Sigmoid colon (tissue), 4 donors: ENCODE data around the gene PROM2.

Experiments
- EP300 ChIP-seq, 4 donors: sonication (generic); formaldehyde crosslinking; IDR thresholded peaks; one replicate each; pipeline ENCODE4 v1.6.1; 2017; ENCODE audit warnings: antibody characterized with exemption in 4 of 4
- POLR2A ChIP-seq, 2 donors: fragments of 450-650 bp; IDR thresholded peaks; one replicate each; pipeline ENCODE4 v1.6.1; 2016; ENCODE audit warnings: antibody characterized with exemption in 2 of 2, mild to moderate bottlenecking in 2 of 2, moderate library complexity in 2 of 2
- POLR2AphosphoS5 ChIP-seq, 4 donors: sonication (generic); formaldehyde crosslinking; IDR thresholded peaks; one replicate each; pipeline ENCODE4 v1.6.1; 2017; ENCODE audit warnings: antibody characterized with exemption in 4 of 4
- TF ChIP-seq, protein P1 (sequence below), 4 experiments: fragments of 450-650 bp in 3 of 4; fragments of 200-600 bp in 1 of 4; IDR thresholded peaks; one replicate each; pipeline ENCODE4 v1.5.1; 2016 to 2019; ENCODE audit warnings: antibody characterized with exemption in 4 of 4, mild to moderate bottlenecking in 3 of 4, moderate library complexity in 2 of 4

DNA sequence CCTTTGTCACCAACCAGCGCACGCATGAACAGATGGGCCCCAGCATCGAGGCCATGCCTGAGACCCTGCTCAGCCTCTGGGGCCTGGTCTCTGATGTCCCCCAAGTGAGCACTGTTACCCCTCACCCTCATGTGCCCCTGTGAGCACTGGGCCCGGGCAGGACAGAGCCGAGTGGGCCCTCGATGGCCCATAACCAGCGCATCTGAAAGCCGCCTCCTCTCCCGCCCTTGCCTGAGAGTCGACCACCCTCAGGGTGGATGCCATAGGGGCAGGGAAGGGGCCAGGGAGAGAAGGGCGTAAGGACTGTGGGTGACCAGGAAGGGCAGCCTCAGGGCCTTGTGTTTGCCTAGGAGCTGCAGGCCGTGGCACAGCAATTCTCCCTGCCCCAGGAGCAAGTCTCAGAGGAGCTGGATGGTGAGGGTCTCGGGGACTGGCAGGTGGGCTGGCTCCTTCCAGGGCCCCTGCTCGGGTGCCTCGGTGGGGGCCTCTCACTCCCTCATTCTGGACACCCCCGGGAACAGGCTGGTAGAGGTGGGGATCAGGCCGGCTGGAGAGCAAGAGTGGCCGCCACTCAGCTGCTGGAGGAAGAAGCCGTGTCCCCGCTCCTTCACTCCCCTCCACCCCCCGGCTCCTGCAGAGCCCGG is 2.1 kb downstream of the PROM2 start:
- TF ChIP-seq EP300 (IDR thresholded peaks at IDR 0.05) (no peak), POLR2A (IDR thresholded peaks at IDR 0.05) (no peak), POLR2AphosphoS5 (IDR thresholded peaks at IDR 0.05) (no peak)
- TF ChIP-seq, protein P1, sequence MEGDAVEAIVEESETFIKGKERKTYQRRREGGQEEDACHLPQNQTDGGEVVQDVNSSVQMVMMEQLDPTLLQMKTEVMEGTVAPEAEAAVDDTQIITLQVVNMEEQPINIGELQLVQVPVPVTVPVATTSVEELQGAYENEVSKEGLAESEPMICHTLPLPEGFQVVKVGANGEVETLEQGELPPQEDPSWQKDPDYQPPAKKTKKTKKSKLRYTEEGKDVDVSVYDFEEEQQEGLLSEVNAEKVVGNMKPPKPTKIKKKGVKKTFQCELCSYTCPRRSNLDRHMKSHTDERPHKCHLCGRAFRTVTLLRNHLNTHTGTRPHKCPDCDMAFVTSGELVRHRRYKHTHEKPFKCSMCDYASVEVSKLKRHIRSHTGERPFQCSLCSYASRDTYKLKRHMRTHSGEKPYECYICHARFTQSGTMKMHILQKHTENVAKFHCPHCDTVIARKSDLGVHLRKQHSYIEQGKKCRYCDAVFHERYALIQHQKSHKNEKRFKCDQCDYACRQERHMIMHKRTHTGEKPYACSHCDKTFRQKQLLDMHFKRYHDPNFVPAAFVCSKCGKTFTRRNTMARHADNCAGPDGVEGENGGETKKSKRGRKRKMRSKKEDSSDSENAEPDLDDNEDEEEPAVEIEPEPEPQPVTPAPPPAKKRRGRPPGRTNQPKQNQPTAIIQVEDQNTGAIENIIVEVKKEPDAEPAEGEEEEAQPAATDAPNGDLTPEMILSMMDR (IDR thresholded peaks at IDR 0.05) = no peak
